DMS53 treated with DMSO at 0.1 percent for 48 hours (cell line): ENCODE data around the gene MYOM1.
A peak's percentile ranks its signal among the peaks of the same experiment; 100 is the strongest.
"Not testable (repeated sequence)": the region's sequence is repeated elsewhere in the genome, so short reads cannot be mapped to it uniquely, and the experiment has no call there.

Experiments
- DNase-seq: peaks from one replicate; lab custom pipeline; 2025; ENCODE audit not compliant: unreplicated experiment; lab: John Stamatoyannopoulos, UW

Gene MYOM1

DNA sequence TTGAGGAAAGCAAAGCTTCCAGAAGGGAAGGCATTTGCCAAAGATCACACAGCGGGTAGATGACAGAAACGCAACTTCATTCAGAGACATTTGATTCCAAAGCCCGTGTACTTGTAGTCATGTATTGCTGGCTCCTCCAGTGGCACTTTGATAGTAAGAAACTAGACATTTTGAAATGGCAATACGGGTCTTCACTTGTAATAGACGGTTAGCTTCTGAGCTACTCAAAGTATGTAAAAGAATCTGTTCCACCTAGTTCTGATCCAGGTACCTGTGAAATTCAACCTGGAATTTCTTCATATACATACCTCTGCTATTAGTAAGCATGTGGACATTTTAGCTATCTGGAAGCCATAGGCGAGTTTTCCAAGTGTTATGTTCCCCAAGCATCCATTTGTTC is 1.7 kb upstream of the MYOM1 start:
- DNase-seq: no peak

DNA sequence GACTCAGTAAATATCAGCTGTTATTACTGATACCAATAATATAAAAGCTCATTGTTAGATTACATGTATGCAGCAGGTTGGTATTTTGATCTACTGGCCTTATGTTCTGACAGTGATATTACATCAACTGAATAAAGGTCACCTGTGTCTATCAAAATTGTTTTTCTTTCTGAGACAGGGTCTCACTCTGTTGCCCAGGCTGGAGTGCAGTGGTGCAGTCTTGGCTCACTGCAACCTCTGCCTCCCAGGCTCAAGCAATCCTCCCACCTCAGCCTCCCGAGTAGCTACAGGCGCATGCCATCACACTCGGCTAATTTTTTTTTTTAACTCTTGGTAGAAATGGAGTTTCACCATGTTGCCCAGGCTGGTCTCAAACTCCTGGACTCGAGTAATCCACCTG is 1.1 kb upstream of the MYOM1 start:
- not testable (repeated sequence) for DNase-seq

DNA sequence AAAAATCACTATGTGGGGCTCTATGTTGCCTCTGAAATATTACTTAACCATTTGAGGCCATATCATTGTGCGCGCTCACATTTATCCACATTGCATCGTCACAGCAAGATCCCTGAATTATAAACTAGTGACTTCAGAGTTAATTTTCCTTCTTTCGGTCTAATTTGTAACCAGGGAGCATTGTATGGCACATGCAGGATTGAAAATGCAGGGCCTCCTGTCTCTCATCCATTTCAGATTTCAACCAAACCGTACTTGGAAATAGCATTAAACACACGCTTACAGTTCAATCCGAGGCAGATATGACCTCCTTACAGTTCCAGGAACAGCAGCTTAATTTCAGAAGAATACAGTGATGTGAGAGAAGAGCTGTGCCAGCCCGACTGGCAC is 532 bp downstream of the MYOM1 start:
- no peak for DNase-seq

DNA sequence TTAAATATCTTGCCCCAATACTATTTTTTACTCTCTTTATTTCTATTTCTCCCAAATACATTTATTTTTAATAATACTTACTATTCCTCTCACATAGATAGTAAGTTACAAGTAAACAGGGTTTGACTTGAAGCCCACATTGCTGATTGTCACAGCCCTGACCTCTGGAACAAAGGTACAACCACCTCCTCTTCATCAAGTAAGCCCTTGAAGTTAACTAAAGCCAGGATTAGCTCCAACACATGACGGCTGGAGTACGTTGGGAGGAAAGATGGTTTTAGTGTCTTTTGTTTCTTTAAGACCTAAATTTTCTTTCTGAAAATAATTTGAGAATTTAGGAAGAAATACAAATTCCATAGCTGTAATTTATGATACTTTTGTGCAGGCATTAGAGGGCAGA is 949 bp downstream of the MYOM1 start:
- DNase-seq: no peak

- peak; percentile 85 for DNase-seq
Observed at GRCh38 chr18:3217948-3218647, 1.7 kb downstream of the MYOM1 start.

DNA sequence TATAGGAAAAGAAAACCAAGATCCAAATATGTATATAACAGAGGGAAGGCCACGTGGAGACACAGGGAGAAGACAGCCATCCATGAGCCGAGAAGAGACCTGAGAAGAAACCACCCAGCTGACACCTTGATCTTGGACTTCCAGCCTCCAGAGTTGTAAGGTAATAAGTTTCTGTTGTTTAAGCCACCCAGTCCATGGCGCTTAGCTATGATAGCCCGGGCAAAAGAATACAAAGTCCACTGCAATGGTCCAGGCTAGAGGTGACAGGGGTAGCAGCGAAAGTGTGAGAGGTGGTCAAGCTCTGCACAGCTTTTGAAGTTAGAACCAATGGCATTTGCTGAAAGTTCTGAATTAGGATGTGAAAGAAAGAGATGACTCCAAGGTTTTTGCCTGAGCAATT is 2.8 kb downstream of the MYOM1 start:
- no peak for DNase-seq

GRCh38 chr18:3214855-3215637 is 4.7 kb downstream of the MYOM1 start:
- no peak for DNase-seq

GRCh38 chr18:3213300-3214059 is 6.3 kb downstream of the MYOM1 start:
- peak; percentile 18 for DNase-seq

DNA sequence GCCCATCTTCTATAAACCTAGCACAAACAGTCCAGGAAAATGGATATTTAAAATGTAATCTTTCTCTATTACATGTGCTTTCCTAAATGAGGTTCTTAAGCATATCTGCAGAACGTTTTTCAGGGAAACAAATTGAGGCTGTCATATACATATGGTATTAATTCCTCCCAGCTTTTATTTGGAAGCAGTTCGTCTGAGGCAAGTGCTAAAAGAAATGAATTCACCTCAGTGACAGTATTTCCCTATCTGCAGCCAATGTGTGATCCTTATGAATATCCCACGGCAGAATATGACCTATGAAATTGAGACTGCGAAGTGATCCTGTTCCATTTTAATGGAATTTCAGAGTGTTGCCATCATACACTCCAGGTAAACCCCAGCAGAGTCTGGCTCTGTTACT is 7.1 kb downstream of the MYOM1 start:
- no peak for DNase-seq

DNA sequence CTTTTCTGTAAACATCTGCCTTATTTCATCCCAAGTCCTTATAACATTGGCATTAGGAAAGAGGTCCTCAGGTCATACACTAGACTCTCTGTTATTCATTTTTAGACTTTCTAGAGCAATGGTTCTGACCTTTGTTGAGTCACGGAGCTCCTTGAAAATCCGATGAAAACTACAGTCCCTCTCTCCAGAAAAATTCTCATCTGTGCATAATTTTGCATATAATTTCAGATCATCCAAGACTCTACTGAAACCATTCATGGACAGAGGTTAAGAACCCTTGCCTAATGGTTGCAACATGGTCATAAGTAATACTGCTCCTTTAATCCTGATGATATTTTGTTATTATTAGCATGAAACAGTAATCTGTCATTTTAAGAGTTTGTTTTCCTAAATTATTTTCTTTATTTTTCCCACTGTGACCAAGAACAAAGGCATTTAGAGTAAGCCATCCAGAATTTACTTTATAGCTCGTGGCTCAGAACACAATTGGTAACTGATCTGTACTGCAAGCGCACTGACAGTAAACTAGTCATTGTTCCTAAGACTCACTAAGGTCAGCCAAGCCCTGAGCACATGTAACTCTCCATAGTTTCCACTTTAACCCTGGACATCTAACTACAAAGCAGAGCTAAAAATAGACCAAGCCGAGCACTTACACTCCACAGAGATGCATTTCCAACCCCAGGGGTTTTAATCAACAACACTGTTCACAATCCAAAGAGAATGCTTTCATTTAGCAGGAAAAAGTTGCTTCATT is 8.4 kb downstream of the MYOM1 start:
- DNase-seq: peak; percentile 39

DNA sequence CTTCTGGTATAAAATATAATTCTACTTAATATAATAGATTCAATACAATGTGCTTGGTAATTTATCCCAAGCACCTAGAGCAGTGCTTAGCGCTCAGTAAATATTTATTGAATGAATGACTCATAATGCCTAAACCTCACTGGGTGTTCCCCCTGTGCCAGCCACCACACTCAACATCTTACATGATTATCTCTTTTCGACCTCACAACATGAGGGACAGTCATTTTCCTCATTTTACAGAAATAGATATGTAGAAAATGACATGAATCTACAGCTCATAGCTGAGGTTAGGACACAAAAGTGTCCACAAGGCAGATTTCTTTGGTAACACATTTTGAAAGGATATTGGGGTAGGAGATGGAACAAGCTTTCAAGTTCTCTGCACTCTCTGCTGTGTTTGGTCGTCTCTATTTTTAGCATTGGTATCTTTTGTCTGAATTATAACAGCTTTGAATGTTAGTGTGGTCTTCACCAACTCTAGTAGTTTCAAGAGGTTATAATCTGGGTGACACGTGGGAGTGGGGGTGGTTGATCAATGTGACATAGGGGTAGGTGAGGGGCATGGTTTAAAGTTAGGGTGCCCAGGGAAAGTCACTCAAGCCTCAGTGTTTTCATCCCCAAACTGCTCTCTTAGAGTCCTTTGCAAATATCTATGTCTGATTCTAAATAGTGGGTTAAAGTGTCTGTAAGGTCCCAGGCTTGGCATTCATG is 9.8 kb downstream of the MYOM1 start:
- DNase-seq: peak; percentile 93

DNA sequence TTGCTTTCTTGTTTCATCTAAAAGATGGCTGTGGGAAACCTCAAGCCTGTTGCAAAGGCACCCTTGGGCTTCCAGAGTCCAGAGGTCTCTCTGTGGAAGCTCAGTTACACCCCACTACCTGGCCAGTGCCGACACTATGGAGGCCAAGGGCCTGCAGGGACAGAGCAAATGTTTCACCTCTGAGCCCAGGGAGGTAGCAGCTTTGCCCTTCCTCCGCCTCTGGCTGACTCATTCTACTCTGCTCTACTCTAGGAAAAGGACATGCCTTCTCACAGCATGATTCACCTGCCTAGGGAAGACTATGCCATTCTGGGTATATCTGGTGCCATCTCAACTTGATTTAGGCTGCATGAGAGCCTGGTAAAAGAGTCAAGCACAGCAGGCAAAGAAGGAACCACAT is 12.2 kb downstream of the MYOM1 start:
- peak; percentile 82 for DNase-seq

DNA sequence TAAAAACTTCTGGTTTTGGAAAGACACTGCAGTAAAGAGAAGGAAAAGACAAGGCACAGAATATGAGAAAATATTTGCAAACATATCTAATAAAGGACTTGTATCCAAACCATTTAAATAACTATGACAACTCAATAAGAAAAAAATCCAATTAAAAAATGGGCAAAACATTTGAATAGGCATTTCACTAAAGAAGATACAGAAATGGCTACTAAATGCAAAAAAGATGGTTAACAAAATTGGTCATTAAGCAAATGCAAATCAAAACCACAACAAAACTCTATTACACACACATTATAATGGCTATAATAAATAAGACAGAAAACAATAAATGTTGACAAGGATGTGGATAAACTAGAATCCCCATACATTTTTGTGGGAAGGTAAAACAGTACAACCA is 14.5 kb downstream of the MYOM1 start:
- no peak for DNase-seq

DNA sequence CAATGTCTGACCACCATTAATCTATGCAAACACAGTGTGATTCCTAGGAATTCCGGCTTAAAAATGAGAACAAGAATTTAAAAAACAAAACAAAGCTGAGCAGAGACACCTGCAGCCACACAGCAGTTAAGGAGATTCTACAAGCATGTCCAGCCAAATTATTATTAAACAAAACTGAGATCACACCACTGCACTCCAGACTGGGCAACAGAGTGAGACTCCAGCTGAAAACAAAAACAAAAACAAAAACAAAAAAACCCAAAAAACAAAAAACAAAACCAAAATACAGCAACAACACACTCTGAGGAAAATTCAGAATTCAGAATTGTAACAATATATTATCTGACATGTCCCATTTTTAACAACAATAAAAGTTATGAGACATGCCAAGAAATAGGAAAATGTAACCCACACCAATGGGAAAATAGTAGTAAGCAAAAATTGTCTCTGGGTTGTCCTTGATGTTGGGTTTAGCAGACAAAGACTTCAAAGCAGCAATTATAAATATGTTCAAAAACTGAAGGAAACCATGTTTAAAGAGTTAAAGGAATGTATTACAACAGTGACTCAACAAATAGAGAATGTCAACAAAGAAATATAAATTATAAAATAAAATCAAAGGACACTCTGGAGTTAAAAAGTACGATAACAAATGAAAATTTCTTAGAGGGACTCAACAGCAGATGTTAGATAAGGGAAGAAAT is 19.7 kb downstream of the MYOM1 start:
- DNase-seq: no peak

GRCh38 chr18:3198260-3198860 is 21.4 kb downstream of the MYOM1 start:
- DNase-seq: not testable (repeated sequence)

DNA sequence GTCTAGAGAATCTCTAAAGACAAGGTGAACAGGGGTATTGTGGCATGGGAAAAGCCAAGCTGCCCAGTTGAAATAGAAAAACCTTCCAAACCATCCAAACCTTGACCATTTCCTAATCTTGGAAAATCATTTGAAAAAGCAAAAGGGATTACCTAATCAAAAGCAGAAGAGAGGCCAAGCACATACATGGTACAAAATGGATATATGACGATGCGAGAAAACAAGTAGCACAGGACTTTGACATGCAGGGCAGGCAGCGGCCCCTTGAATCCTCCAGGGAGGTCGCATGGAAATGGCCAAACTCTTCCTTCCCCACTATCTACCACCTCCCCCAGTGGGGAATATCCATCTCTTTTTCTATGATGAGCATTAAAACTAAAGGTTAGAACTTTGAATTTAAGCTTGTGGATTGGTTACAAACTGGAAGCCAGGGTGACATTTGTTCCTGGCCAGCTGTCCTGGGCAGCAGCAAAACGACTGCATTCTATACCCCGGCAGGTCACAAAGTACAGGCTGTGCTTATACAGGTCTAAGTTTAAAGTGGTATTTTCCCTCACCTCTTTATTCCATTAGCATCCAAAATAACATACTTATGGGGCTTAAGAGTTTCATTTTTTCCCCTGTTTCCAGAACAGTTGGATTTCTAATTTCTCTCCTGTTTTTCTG is 24.7 kb downstream of the MYOM1 start:
- no peak for DNase-seq

- no peak for DNase-seq
Observed at GRCh38 chr18:3193331-3193730, 26.4 kb downstream of the MYOM1 start.

DNA sequence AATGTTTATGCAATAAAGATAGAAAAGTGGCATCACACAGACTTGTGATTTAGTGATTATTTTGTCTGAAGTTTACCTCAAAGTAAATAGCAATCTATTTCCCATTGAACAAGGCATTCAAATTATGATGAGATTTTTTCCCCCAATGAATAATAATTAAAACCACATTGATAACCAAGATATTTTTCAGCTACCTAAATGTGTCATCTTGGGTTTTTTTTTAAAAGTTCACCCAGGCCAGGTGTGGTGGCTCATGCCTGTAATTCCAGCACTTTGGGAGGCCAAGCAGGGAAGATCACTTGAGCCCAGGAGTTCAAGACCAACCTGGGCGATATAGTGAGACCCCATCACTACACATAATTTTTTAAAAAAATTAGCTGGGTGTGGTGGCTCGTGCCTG is 27.0 kb downstream of the MYOM1 start:
- no peak for DNase-seq

GRCh38 chr18:3192286-3192685 is 27.5 kb downstream of the MYOM1 start:
- DNase-seq: no peak
